Naive thymus-derived CD8-positive, alpha-beta T cell (primary cell): ENCODE results near the gene REV1. TPM values are rescaled to one million over a fixed set of nuclear protein-coding genes. Genes with fewer than 3 reads are reported as not detected.
"Not testable (repeated sequence)": the region's sequence is repeated elsewhere in the genome, so short reads cannot be mapped to it uniquely, and the experiment has no call there.

Source experiments
- ATAC-seq, 2 donors: fragments of 150-1000 bp; cut with Tn5 transposase in 1 of 2; sonication (Bioruptor Pico), chemical (Tn5 transposase) in 1 of 2; 1 replicate in 1 of 2; 2 replicates in 1 of 2; pipeline ENCODE4 v1.10.0; 2021; ENCODE audit warnings: mild to moderate bottlenecking in 2 of 2, moderate library complexity in 2 of 2
- POLR2A ChIA-PET: fragments of 350-600 bp; sonication (Branson Sonifier 250); formaldehyde crosslinking; loops from one replicate; lab custom pipeline; 2021; ENCODE audit warnings: antibody characterized with exemption; lab: Charles Lee
- DNase-seq, 10 donors: peaks; one replicate each; pipeline versions ENCODE4 v3.0.0 to v3.0.0-alpha.2; 2020 to 2022
- H3K27ac Mint-ChIP-seq, 10 donors: one replicate each; pipeline ENCODE4 v1.8.0; 2020 to 2022; ENCODE audit warnings: mild to moderate bottlenecking in 10 of 10, mixed read lengths in 10 of 10, moderate library complexity in 4 of 10, inconsistent platforms in 1 of 10
- H3K27me3 Mint-ChIP-seq, 5 donors: one replicate each; pipeline ENCODE4 v1.8.0; 2021 to 2022; ENCODE audit warnings: mixed read lengths in 5 of 5
- H3K36me3 Mint-ChIP-seq, 3 donors: one replicate each; pipeline ENCODE4 v1.8.0; 2020 to 2022; ENCODE audit warnings: mixed read lengths in 3 of 3, mild to moderate bottlenecking in 2 of 3, inconsistent platforms in 1 of 3
- H3K4me1 Mint-ChIP-seq, 4 donors: one replicate each; pipeline ENCODE4 v1.8.0; 2021 to 2022; ENCODE audit warnings: mixed read lengths in 4 of 4
- H3K4me3 Mint-ChIP-seq, 10 donors: one replicate each; pipeline ENCODE4 v1.8.0; 2020 to 2022; ENCODE audit warnings: mild to moderate bottlenecking in 10 of 10, mixed read lengths in 10 of 10, moderate library complexity in 6 of 10, inconsistent platforms in 1 of 10
- H3K9me3 Mint-ChIP-seq, 9 donors: one replicate each; pipeline ENCODE4 v1.8.0; 2020 to 2022; ENCODE audit warnings: mixed read lengths in 9 of 9, mild to moderate bottlenecking in 3 of 9, inconsistent platforms in 1 of 9, moderate library complexity in 1 of 9
- polyA plus RNA-seq, 3 donors: library from polyadenylated mRNA; unstranded; fragments of 300-500 nt; fragmentation: Illumina TruSeq; gene quantifications; one replicate each; pipeline ENCODE4 v1.2.3, GENCODE V29; 2021
- total RNA-seq, 8 experiments: library from RNA in 2 of 8; stranded (reverse) in 2 of 8; gene quantifications; one replicate each; pipeline ENCODE4 v1.2.3 and lab custom pipeline; 2021 to 2026

Gene REV1
- total and polyA plus RNA-seq, 5 experiments from 2014 or later = 13.0 to 79.8 (median 28.1) TPM

GRCh38 chr2:99356853-99357252 is 133.0 kb downstream of the REV1 start:
- H3K9me3 Mint-ChIP-seq = no peaks in the 10 kb centered on the region
- POLR2A ChIA-PET = no interaction called here
- peaks cover 0 to 29% (median 11%) of the 10 kb centered on the region in 3 donors for H3K36me3 Mint-ChIP-seq
- DNase-seq (no peak), ATAC-seq (no peak)
- peaks cover 29 to 57% (median 53%) of the 10 kb centered on the region in 4 donors for H3K4me1 Mint-ChIP-seq
- H3K27ac Mint-ChIP-seq = peak overlapping the region in 3 of 10 donors; percentile 2 to 20 (median 18)
- H3K27me3 Mint-ChIP-seq = no peaks in the 10 kb centered on the region
- peak overlapping the region in 1 of 10 donors; percentile 28 for H3K4me3 Mint-ChIP-seq

DNA sequence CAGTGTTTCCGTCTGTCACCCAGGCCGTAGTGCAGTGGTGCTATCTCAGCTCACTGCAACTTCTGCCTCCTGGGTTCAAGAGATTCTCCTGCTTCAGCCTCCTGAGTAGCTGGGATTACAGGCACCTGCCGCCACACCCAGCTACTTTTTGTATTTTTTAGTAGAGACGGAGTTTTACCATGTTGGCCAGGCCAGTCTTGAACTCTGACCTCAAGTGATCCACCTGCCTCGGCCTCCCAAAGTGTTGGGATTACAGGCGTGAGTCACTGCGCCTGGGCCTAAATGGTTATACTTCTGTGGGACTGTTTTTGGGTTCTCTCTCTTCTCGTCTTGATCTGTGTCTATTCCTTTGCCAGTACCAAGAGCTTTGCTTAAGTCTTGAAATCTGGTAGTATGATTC is 135.0 kb downstream of the REV1 start:
- H3K9me3 Mint-ChIP-seq, POLR2A ChIA-PET, H3K27ac Mint-ChIP-seq, DNase-seq, ATAC-seq, H3K27me3 Mint-ChIP-seq: not testable (repeated sequence)
- H3K4me3 Mint-ChIP-seq = peak overlapping the region in 2 of 10 donors; percentile 26 to 32
- H3K36me3 Mint-ChIP-seq = peaks cover 0 to 12% (median 1%) of the 10 kb centered on the region in 3 donors
- peaks cover 36 to 76% (median 70%) of the 10 kb centered on the region in 4 donors for H3K4me1 Mint-ChIP-seq

DNA sequence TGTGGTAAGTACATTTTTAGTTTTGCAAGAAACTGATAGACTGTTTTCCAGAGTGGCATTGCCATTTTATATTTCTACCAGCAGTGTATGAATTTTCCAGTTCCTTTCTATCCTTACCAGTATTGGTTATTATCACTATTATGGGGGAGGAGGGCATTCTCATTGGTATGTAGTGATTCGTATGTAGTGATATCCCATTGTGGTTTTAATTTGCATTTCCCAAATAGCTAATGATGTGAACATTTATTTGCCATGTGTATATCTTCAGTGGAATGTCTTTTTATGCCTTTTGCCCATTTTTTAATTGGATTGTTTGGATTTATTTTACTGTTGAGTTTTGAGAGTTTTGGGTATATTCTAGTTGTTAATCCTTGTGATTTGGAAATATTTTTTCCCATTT is 135.7 kb downstream of the REV1 start:
- ATAC-seq (no peak), DNase-seq (no peak)
- Mint-ChIP-seq H3K27me3 (no peaks in the 10 kb centered on the region), H3K4me1 (peaks cover 38 to 82% (median 72%) of the 10 kb centered on the region in 4 donors), H3K4me3 (peak overlapping the region in 4 of 10 donors; percentile 11 to 38 (median 24)), H3K27ac (peak overlapping the region in 1 of 10 donors; percentile 29), H3K36me3 (peaks cover 0 to 12% (median 1%) of the 10 kb centered on the region in 3 donors), H3K9me3 (no peaks in the 10 kb centered on the region)
- POLR2A ChIA-PET = no interaction called here

Other genes with a start within 250 kb of the REV1 start
- gene LYG2, start 234.4 kb downstream of the REV1 start, total RNA-seq = not detected
- not detected for gene LYG2, start 234.4 kb downstream of the REV1 start, polyA plus RNA-seq
- 1 to 10 TPM; 3.8 to 4.5 TPM for gene LYG1, start 188.8 kb downstream of the REV1 start, total RNA-seq
- under 1 TPM in 1 of 3 donors, not detected in 2; 0.49 TPM for gene LYG1, start 188.8 kb downstream of the REV1 start, polyA plus RNA-seq
- gene TXNDC9, start 153.7 kb downstream of the REV1 start, total RNA-seq = 10 to 100 TPM; 29.0 to 29.1 TPM
- gene TXNDC9, start 153.7 kb downstream of the REV1 start, polyA plus RNA-seq = 10 to 100 TPM; 44.3 to 53.4 (median 47.6) TPM
- gene EIF5B, start 152.6 kb downstream of the REV1 start, total RNA-seq = 10 to 100 TPM; 46.7 to 47.9 TPM
- gene EIF5B, start 152.6 kb downstream of the REV1 start, polyA plus RNA-seq = 10 to 100 TPM in 1 of 3 donors, 1 to 10 TPM in 2; 3.0 to 12.6 (median 5.9) TPM